SH-SY5Y (cell line): Measurements from ENCODE around the gene PPP2R2C.

ENCODE experiments used
- GATA2 ChIP-seq: IDR thresholded peaks from 2 replicates; pipeline ENCODE4 v1.6.1; 2011; ENCODE audit warnings: mild to moderate bottlenecking, low read depth, low read length
- GATA3 ChIP-seq: IDR thresholded peaks from 2 replicates; pipeline ENCODE4 v1.6.1; 2011; ENCODE audit warnings: low read depth, mild to moderate bottlenecking, low read length, moderate library complexity

DNA sequence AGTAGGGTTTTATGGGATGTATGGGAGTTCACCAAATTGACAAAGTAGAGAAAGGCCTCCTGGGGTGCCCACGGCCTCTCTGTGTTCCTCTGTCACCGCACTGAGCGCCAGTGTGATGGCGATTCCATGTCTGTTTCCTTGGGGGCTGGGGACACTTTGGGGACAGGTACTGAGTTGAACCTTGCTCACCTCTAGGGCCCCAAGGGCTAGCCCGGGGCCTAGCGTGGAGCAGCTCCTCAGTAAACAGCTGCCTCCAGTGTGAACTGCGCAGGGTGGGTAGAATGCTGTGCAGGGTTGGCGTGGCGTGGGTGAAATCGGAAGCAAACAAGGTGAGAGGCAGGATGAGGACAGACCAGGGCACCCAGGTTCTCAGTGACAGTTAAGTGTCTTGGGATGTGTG is 97.8 kb downstream of the PPP2R2C start:
- no peak for TF ChIP-seq GATA2
- no peak for TF ChIP-seq GATA3
